Stimulated activated CD8-positive, alpha-beta memory T cell treated with anti-CD3 and anti-CD28 coated beads, Interleukin-4, amount 100 ng/mL, for 4 hours (primary cell): ENCODE results near the gene CDC14A.

ENCODE experiments used
- DNase-seq, 2 donors: peaks; one replicate each; pipeline ENCODE4 v3.0.0-alpha.2; 2020; ENCODE audit warnings: low read depth in 2 of 2, low spot score in 1 of 2

The CDC14A gene

GRCh38 chr1:100530880-100531487 is 178.7 kb downstream of the CDC14A start:
- no peak for DNase-seq

GRCh38 chr1:100532645-100533044 is 180.3 kb downstream of the CDC14A start:
- DNase-seq = no peak

GRCh38 chr1:100535264-100535663 is 183.0 kb downstream of the CDC14A start:
- no peak for DNase-seq

- no peak for DNase-seq
These were observed 183.7 kb downstream of the CDC14A start for GRCh38 chr1:100536031-100536430.

GRCh38 chr1:100538913-100539835 is 186.9 kb downstream of the CDC14A start:
- DNase-seq = no peak

- DNase-seq = no peak
These were observed 187.7 kb downstream of the CDC14A start for GRCh38 chr1:100539836-100540536.

- no peak for DNase-seq
These were observed 190.0 kb downstream of the CDC14A start for GRCh38 chr1:100542285-100542684.

GRCh38 chr1:100543640-100544039 is 191.3 kb downstream of the CDC14A start:
- no peak for DNase-seq

- DNase-seq = no peak
These were observed 192.5 kb downstream of the CDC14A start for GRCh38 chr1:100544791-100545190.

GRCh38 chr1:100545855-100546254 is 193.5 kb downstream of the CDC14A start:
- DNase-seq = no peak

- DNase-seq = no peak
These were observed 199.7 kb downstream of the CDC14A start for GRCh38 chr1:100552031-100552430.

GRCh38 chr1:100552922-100553321 is 200.6 kb downstream of the CDC14A start:
- no peak for DNase-seq

GRCh38 chr1:100556181-100556580 is 203.9 kb downstream of the CDC14A start:
- DNase-seq = no peak

- DNase-seq = no peak
These were observed 204.8 kb downstream of the CDC14A start for GRCh38 chr1:100556925-100557605.

- DNase-seq = no peak
These were observed 205.3 kb downstream of the CDC14A start for GRCh38 chr1:100557606-100557953.

- no peak for DNase-seq
These were observed 213.2 kb downstream of the CDC14A start for GRCh38 chr1:100565533-100565932.

- DNase-seq = no peak
These were observed 213.8 kb downstream of the CDC14A start for GRCh38 chr1:100565937-100566699.

GRCh38 chr1:100567062-100567461 is 214.8 kb downstream of the CDC14A start:
- no peak for DNase-seq
